Pancreas (tissue), 10 donors: Measurements from ENCODE around the gene BMPR1A. TPM values are rescaled to one million over a fixed set of nuclear protein-coding genes. Genes with fewer than 3 reads are reported as not detected.

Experiments used
- ATAC-seq, 4 donors: fragments of 200-7000 bp; cut with Tn5 transposase; one replicate each; pipeline versions ENCODE4 v1.8.0 to v1.9.1; 2020; ENCODE audit warnings: mild to moderate bottlenecking in 4 of 4, moderate library complexity in 4 of 4
- DNase-seq, 6 donors: peaks; one replicate each; pipeline ENCODE4 v3.0.0-alpha.2; 2020
- FAIRE-seq: peaks from 2 replicates; lab custom pipeline; 2012; peaks lifted over from hg19 to GRCh38; lab: Jason Lieb, UNC
- H3K27ac ChIP-seq, 4 donors: fragments of 200-600 bp; sonication (generic); 1 replicate in 3 of 4; 2 replicates in 1 of 4; pipeline versions ENCODE4 v1.5.0 to v1.8.0; 2020
- H3K27me3 ChIP-seq, 4 donors: fragments of 200-600 bp; one replicate each; pipeline ENCODE4 v1.8.0; 2021
- H3K36me3 ChIP-seq, 3 donors: fragments of 200-600 bp; sonication (generic) in 1 of 3; one replicate each; pipeline versions ENCODE4 v1.5.0 to v1.8.0; 2020 to 2021
- H3K4me1 ChIP-seq, 3 donors: fragments of 200-600 bp; one replicate each; pipeline ENCODE4 v1.8.0; 2021
- H3K4me3 ChIP-seq, 4 donors: fragments of 200-600 bp; sonication (generic) in 2 of 4; one replicate each; pipeline versions ENCODE4 v1.5.0 to v1.8.0; 2020 to 2021
- H3K9me3 ChIP-seq, 4 donors: fragments of 200-600 bp; one replicate each; pipeline ENCODE4 v1.8.0; 2021
- WGBS, 2 donors: extraction: QIAGEN DNeasy Blood & Tissue Kit; methylation state at CpG; one replicate each; pipeline ENCODE4 v1.1.7; 2013; 5-methylcytosine and 5-hydroxymethylcytosine counted together
- intact Hi-C, 3 donors: fragments of 100-400 bp; cut with DNase I; formaldehyde crosslinking; loops; one replicate each; pipeline versions ENCODE4 v1.11.1 to v1.14.2; 2022
- polyA plus RNA-seq, 2 donors: library from polyadenylated mRNA; stranded (reverse); fragments of 200-250 nt; gene quantifications; one replicate each; pipeline ENCODE4 v1.2.3, GENCODE V29; 2013
- total RNA-seq, 6 donors: library from RNA; stranded (reverse); fragmentation: NEBNext Ultra II Directional in 4 of 6; extraction: Animal tissue kit (Norgen Biotek cat#: 25700) in 4 of 6; gene quantifications; one replicate each; pipeline versions ENCODE4 v1.2.1 to v1.2.4, GENCODE V29; 2021 to 2023
- TF ChIP-seq, protein P1 (sequence below), 4 donors: fragments of 200-600 bp; sonication (generic) in 3 of 4; IDR thresholded peaks; one replicate each; pipeline versions ENCODE4 v1.5.0 to v1.8.0; 2021; ENCODE audit warnings: antibody characterized with exemption in 4 of 4
- donor health status: healthy with polysubstance abuse.
- donor health status: DM: no; HTN: no; CAD: no; lungs with moderate emphysema.
- donor health status: DM: no; HTN: no; CAD: no.
- donor health status: control.
- donor health status: control.
- donor health status: Bipolar disorder and iron deficiency.
- donor health status: DM: yes; HTN: yes; CAD: no.
- donor health status: DM: no; HTN: no; CAD: no.
- donor health status: DM: no; HTN: no; CAD: no.
- donor health status: DM: yes; HTN: yes; CAD: no.

BMPR1A gene
- total and polyA plus RNA-seq, 8 donors = 3.5 to 22.3 (median 11.1) TPM

- ATAC-seq (peak in 1 of 4 donors; percentile 4), DNase-seq (peak in 3 of 6 donors; percentile 63 to 87 (median 70)), FAIRE-seq (no peak)
- intact Hi-C loops = no loop called here
- Histone ChIP-seq H3K9me3 (no peaks in the 10 kb centered on the region), H3K27ac (no peak within 1 kb of the TSS), H3K4me3 (peak within 1 kb of the TSS; percentile 5 to 55 (median 30)), H3K27me3 (no peaks in the 10 kb centered on the region), H3K36me3 (no peaks in the 10 kb centered on the region), H3K4me1 (peaks cover 5 to 9% (median 7%) of the 10 kb centered on the region in 3 donors)
- TF ChIP-seq, protein P1, sequence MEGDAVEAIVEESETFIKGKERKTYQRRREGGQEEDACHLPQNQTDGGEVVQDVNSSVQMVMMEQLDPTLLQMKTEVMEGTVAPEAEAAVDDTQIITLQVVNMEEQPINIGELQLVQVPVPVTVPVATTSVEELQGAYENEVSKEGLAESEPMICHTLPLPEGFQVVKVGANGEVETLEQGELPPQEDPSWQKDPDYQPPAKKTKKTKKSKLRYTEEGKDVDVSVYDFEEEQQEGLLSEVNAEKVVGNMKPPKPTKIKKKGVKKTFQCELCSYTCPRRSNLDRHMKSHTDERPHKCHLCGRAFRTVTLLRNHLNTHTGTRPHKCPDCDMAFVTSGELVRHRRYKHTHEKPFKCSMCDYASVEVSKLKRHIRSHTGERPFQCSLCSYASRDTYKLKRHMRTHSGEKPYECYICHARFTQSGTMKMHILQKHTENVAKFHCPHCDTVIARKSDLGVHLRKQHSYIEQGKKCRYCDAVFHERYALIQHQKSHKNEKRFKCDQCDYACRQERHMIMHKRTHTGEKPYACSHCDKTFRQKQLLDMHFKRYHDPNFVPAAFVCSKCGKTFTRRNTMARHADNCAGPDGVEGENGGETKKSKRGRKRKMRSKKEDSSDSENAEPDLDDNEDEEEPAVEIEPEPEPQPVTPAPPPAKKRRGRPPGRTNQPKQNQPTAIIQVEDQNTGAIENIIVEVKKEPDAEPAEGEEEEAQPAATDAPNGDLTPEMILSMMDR (IDR thresholded peaks at IDR 0.05) = no peak
- WGBS, 2 donors = 44 to 46% methylated on average over 54 to 59 of the region's 59 CpGs
Measured at GRCh38 chr10:86968271-86968993, 212.0 kb downstream of the BMPR1A start, which contains the start of gene ADIRF. Gene ADIRF, plus strand, starts transcription at chr10:86968482. Its CDS starts 63 bp downstream, at chr10:86968545.

DNA sequence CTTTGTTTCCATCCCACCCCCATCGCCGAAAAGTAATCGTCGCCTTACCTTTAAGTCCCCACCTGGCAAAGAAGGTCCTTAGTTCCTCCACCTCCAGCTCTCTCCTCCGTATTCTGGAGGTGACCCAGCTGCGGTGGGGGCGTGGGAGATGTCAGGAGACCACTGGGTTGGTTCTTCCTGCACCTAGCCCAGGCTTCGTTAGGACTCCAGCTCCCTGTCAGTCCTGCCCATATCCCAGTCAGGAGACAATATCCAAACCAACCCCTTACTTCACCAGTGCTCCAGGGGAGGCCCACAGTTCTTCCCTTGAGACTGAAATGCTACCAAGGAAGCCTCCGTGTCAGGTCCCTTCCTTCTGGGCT lies 212.6 kb downstream of the BMPR1A start:
- FAIRE-seq (no peak), DNase-seq (no peak), ATAC-seq (no peak)
- Histone ChIP-seq H3K36me3 (no peaks in the 10 kb centered on the region), H3K27me3 (no peaks in the 10 kb centered on the region), H3K4me1 (peaks cover 5 to 9% (median 7%) of the 10 kb centered on the region in 3 donors), H3K27ac (no peak overlapping the region), H3K9me3 (no peaks in the 10 kb centered on the region), H3K4me3 (peak overlapping the region; percentile 5 to 55 (median 30))
- intact Hi-C loops = no loop called here
- 66 to 77% methylated on average over 9 of the region's 9 CpGs for WGBS, 2 donors
- TF ChIP-seq, protein P1 (IDR thresholded peaks at IDR 0.05) = no peak

- TF ChIP-seq, protein P1 (IDR thresholded peaks at IDR 0.05) = no peak
- DNase-seq (peak in 2 of 6 donors; percentile 37 to 50), FAIRE-seq (no peak), ATAC-seq (no peak)
- WGBS, 2 donors = 69 to 72% methylated on average over 8 of the region's 8 CpGs
- Histone ChIP-seq H3K36me3 (no peaks in the 10 kb centered on the region), H3K9me3 (no peaks in the 10 kb centered on the region), H3K27ac (peak overlapping the region in 2 of 4 donors; percentile 89 to 98), H3K27me3 (no peaks in the 10 kb centered on the region), H3K4me3 (peak overlapping the region in 2 of 4 donors; percentile 46 to 55), H3K4me1 (peaks cover 5 to 9% (median 7%) of the 10 kb centered on the region in 3 donors)
- intact Hi-C loops = no loop called here
Measured at GRCh38 chr10:86969421-86970041, 213.1 kb downstream of the BMPR1A start.

- H3K4me1 ChIP-seq = peaks cover 5 to 9% (median 7%) of the 10 kb centered on the region in 3 donors
- H3K4me3 ChIP-seq = peak overlapping the region; percentile 46 to 66 (median 52)
- TF ChIP-seq, protein P1 (IDR thresholded peaks at IDR 0.05) = no peak
- H3K36me3 ChIP-seq = no peaks in the 10 kb centered on the region
- intact Hi-C loops = no loop called here
- H3K27ac ChIP-seq = peak overlapping the region; percentile 89 to 98 (median 90)
- DNase-seq (peak; percentile 53 to 87 (median 74)), FAIRE-seq (no peak), ATAC-seq (peak; percentile 14 to 40 (median 20))
- H3K9me3 ChIP-seq = no peaks in the 10 kb centered on the region
- WGBS, 2 donors = 21 to 33% methylated on average over 29 to 30 of the region's 30 CpGs
- no peaks in the 10 kb centered on the region for H3K27me3 ChIP-seq
Measured at GRCh38 chr10:86970162-86970981, 214.0 kb downstream of the BMPR1A start.
